ENCODE data around the gene CRELD2.

The CRELD2 gene

DNA sequence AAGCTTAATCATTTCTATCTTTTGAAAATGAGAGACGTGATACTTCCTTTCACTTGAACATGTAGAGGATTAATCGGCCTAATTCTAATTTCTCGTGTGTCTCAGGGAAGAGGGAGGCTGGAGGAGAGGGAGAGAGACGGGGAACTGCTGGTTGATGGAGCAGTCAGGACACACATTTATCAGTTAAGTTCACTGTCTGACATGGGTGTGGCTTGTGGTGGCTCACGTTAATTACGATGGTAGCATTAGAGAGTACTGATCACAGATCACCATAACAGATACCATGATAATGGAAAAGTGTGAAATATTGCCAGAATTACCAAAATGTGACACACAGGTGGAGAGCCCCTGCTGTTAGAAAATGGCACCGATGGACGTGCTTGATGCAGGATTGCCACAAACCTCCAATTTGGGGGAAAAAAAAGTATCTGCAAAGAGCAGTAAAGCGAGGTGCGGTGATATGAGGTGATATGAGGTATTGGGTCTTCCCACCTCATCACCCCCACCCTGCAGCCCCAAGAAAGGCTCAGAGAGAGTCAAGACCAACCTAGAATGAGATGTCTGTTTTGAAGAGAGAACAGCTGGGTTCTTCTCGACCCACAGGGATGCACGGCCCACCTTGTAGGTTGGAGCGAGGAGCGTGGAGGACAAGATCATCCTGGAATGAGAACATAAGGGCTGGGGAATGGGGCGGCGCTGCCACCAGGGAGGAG, 45.0 kb upstream of the CRELD2 start:
- peaks cover 4% of the 10 kb centered on the region; the same call in 1 of the 2 replicates for H3K9me3 ChIP-seq
- no peaks in the 10 kb centered on the region for H3K4me1 ChIP-seq
- no peak for DNase-seq
- H3K36me3 ChIP-seq, result peaks cover 13% of the 10 kb centered on the region
- no peaks in the 10 kb centered on the region for H3K27me3 ChIP-seq
- TF ChIP-seq, protein P1, sequence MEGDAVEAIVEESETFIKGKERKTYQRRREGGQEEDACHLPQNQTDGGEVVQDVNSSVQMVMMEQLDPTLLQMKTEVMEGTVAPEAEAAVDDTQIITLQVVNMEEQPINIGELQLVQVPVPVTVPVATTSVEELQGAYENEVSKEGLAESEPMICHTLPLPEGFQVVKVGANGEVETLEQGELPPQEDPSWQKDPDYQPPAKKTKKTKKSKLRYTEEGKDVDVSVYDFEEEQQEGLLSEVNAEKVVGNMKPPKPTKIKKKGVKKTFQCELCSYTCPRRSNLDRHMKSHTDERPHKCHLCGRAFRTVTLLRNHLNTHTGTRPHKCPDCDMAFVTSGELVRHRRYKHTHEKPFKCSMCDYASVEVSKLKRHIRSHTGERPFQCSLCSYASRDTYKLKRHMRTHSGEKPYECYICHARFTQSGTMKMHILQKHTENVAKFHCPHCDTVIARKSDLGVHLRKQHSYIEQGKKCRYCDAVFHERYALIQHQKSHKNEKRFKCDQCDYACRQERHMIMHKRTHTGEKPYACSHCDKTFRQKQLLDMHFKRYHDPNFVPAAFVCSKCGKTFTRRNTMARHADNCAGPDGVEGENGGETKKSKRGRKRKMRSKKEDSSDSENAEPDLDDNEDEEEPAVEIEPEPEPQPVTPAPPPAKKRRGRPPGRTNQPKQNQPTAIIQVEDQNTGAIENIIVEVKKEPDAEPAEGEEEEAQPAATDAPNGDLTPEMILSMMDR (IDR thresholded peaks at IDR 0.05; ENCODE audit: low read depth, low read length), result no peak
- H3K4me3 ChIP-seq (ENCODE audit: low read depth, low read length), result no peak overlapping the region

DNA sequence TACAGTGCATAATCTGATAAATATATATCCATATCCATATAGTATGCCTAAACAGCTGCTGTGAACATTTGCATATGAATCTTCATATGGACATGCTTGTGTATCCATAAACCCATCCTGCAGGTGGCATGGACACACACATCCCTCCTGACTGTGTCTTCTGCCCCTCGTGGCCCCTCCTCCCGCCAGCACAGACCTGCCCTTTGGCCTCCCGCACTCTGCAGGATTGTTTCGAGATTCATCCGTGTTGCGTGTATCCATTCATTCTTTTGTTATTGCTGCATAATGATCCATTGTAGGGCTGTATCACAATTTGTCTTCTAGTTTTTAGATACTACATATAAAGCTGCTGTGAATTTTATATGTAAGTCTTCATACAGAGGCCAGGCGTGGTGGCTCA, 40.8 kb upstream of the CRELD2 start:
- Histone ChIP-seq H3K4me3 (ENCODE audit: low read depth, low read length) (no peak overlapping the region), H3K27me3 (no peaks in the 10 kb centered on the region), H3K36me3 (peaks cover 13% of the 10 kb centered on the region), H3K4me1 (no peaks in the 10 kb centered on the region), H3K9me3 (no peaks in the 10 kb centered on the region; the same call in 1 of the 2 replicates)
- TF ChIP-seq, protein P1 (IDR thresholded peaks at IDR 0.05; ENCODE audit: low read depth, low read length), result no peak
- DNase-seq, result no peak

GRCh38 chr22:49878206-49878605, 40.2 kb upstream of the CRELD2 start:
- Histone ChIP-seq H3K4me1 (no peaks in the 10 kb centered on the region), H3K36me3 (peaks cover 13% of the 10 kb centered on the region), H3K9me3 (no peaks in the 10 kb centered on the region; the same call in 1 of the 2 replicates), H3K27me3 (no peaks in the 10 kb centered on the region), H3K4me3 (ENCODE audit: low read depth, low read length) (no peak overlapping the region)
- no peak for DNase-seq
- TF ChIP-seq, protein P1 (IDR thresholded peaks at IDR 0.05; ENCODE audit: low read depth, low read length), result no peak

DNA sequence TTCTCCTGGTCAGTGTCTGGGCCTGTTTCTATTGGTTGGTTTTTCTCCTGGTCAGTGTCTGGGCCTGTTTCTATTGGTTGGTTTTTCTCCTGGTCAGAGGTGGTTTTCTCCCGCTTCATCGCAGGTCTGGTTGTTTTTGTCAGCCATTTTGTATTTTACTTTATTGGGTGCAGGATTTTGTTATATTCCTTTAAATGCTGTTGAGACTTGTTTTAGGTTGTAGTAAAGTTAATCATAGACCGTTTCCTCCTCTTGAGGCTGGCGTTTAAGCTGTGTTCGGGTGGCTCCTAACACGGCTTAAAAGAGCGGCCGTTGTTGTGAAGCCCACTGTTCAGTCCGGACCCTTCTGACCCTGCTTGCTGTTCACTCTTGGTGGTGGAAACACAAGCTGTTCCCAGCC, 38.6 kb upstream of the CRELD2 start:
- no peak for DNase-seq
- Histone ChIP-seq H3K4me1 (no peaks in the 10 kb centered on the region), H3K36me3 (peaks cover 26% of the 10 kb centered on the region), H3K4me3 (ENCODE audit: low read depth, low read length) (no peak overlapping the region), H3K27me3 (no peaks in the 10 kb centered on the region), H3K9me3 (no peaks in the 10 kb centered on the region; the same call in 1 of the 2 replicates)
- TF ChIP-seq, protein P1 (IDR thresholded peaks at IDR 0.05; ENCODE audit: low read depth, low read length), result no peak

- no peaks in the 10 kb centered on the region for H3K4me1 ChIP-seq
- no peaks in the 10 kb centered on the region for H3K27me3 ChIP-seq
- H3K36me3 ChIP-seq, result peaks cover 30% of the 10 kb centered on the region
- no peak for DNase-seq
- TF ChIP-seq, protein P1 (IDR thresholded peaks at IDR 0.05; ENCODE audit: low read depth, low read length), result no peak
- no peak overlapping the region for H3K4me3 ChIP-seq (ENCODE audit: low read depth, low read length)
- H3K9me3 ChIP-seq, result no peaks in the 10 kb centered on the region; the same call in 1 of the 2 replicates
Observed at GRCh38 chr22:49880281-49880680, 38.2 kb upstream of the CRELD2 start.

DNA sequence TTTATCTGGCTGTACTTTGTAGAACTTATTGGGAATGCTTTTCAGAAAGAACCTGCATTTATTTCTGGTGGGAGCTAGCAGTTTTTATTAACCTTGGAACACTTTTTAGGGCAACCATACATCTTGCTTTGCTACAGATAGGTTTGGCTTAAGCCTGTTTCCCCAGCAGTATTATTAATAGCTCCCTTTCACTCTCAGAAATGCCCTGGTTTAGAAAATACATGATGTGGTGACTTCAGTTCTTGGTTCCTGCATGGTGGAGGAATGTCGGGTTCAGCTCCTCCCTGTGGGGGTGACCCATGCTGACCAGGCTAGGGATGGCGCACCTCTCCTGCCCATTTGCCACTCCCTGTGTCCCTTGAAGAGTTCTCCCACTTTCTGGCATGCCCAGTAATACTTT, 36.6 kb upstream of the CRELD2 start:
- DNase-seq, result no peak
- no peaks in the 10 kb centered on the region; the same call in 1 of the 2 replicates for H3K9me3 ChIP-seq
- no peaks in the 10 kb centered on the region for H3K4me1 ChIP-seq
- no peak overlapping the region for H3K4me3 ChIP-seq (ENCODE audit: low read depth, low read length)
- H3K27me3 ChIP-seq, result no peaks in the 10 kb centered on the region
- TF ChIP-seq, protein P1 (IDR thresholded peaks at IDR 0.05; ENCODE audit: low read depth, low read length), result no peak
- peaks cover 41% of the 10 kb centered on the region for H3K36me3 ChIP-seq
